SK-N-SH treated with all-trans-retinoic acid at 6 μM for 48 hours (cell line): ENCODE measurements around the gene BMERB1.

Source experiments
- CSDC2 ChIP-seq: fragments of 250-450 bp; sonication (Bioruptor Pico); IDR thresholded peaks from 2 replicates; pipeline ENCODE4 v1.5.0; 2020; ENCODE audit warnings: mild to moderate bottlenecking, moderate library complexity
- SNAI2 ChIP-seq: fragments of 250-450 bp; sonication (Bioruptor Pico); IDR thresholded peaks from 2 replicates; pipeline ENCODE4 v1.5.0; 2020; ENCODE audit warnings: mild to moderate bottlenecking, moderate library complexity
- ZNF70 ChIP-seq: fragments of 450-650 bp; formaldehyde crosslinking; IDR thresholded peaks from 2 replicates; pipeline ENCODE4 v1.5.0; 2020; ENCODE audit warnings: mild to moderate bottlenecking, moderate library complexity

GRCh38 chr16:15526097-15526496 is 91.7 kb downstream of the BMERB1 start:
- TF ChIP-seq CSDC2 (CRISPR knock-in tag), result no peak
- TF ChIP-seq ZNF70, result no peak
- TF ChIP-seq SNAI2 (CRISPR knock-in tag), result no peak
